ENCODE results near the gene NEDD4. TPM values are rescaled to one million over a fixed set of nuclear protein-coding genes. Genes with fewer than 3 reads are reported as not detected.
A peak's percentile ranks its signal among the peaks of the same experiment; 100 is the strongest.
"Not testable (repeated sequence)": the region's sequence is repeated elsewhere in the genome, so short reads cannot be mapped to it uniquely, and the experiment has no call there.

Gene NEDD4
- polyA plus RNA-seq, 3 donors: 13.6 to 15.5 (median 13.6) TPM

- DNase-seq (ENCODE audit: extremely low read depth in 1 of 11, low read depth in 9 of 11, low spot score in 4 of 11): no peak
These were observed 132.9 kb downstream of the NEDD4 start for GRCh38 chr15:55860468-55860867.

GRCh38 chr15:55859681-55860080, 133.7 kb downstream of the NEDD4 start:
- DNase-seq (ENCODE audit: extremely low read depth in 1 of 11, low read depth in 9 of 11, low spot score in 4 of 11): no peak

- DNase-seq (ENCODE audit: extremely low read depth in 1 of 11, low read depth in 9 of 11, low spot score in 4 of 11): no peak
These were observed 134.8 kb downstream of the NEDD4 start for GRCh38 chr15:55858661-55859060.

- DNase-seq (ENCODE audit: extremely low read depth in 1 of 11, low read depth in 9 of 11, low spot score in 4 of 11): no peak
These were observed 136.8 kb downstream of the NEDD4 start for GRCh38 chr15:55856506-55857164.

GRCh38 chr15:55853134-55853533, 140.3 kb downstream of the NEDD4 start:
- no peak for DNase-seq (ENCODE audit: extremely low read depth in 1 of 11, low read depth in 9 of 11, low spot score in 4 of 11)

- DNase-seq (ENCODE audit: extremely low read depth in 1 of 11, low read depth in 9 of 11, low spot score in 4 of 11): peak; percentile 61 to 81 (median 70)
These were observed 147.2 kb downstream of the NEDD4 start for GRCh38 chr15:55846116-55846707.

- not testable (repeated sequence) for DNase-seq (ENCODE audit: extremely low read depth in 1 of 11, low read depth in 9 of 11, low spot score in 4 of 11)
These were observed 150.5 kb downstream of the NEDD4 start for GRCh38 chr15:55842897-55843296.

- no peak for DNase-seq (ENCODE audit: extremely low read depth in 1 of 11, low read depth in 9 of 11, low spot score in 4 of 11)
These were observed 157.5 kb downstream of the NEDD4 start for GRCh38 chr15:55835866-55836265.

GRCh38 chr15:55834331-55834730, 159.1 kb downstream of the NEDD4 start:
- DNase-seq (ENCODE audit: extremely low read depth in 1 of 11, low read depth in 9 of 11, low spot score in 4 of 11): no peak

GRCh38 chr15:55829826-55830225, 163.6 kb downstream of the NEDD4 start:
- no peak for DNase-seq (ENCODE audit: extremely low read depth in 1 of 11, low read depth in 9 of 11, low spot score in 4 of 11)

- DNase-seq (ENCODE audit: extremely low read depth in 1 of 11, low read depth in 9 of 11, low spot score in 4 of 11): no peak
These were observed 165.5 kb downstream of the NEDD4 start for GRCh38 chr15:55827955-55828354.

GRCh38 chr15:55827204-55827603, 166.2 kb downstream of the NEDD4 start:
- DNase-seq (ENCODE audit: extremely low read depth in 1 of 11, low read depth in 9 of 11, low spot score in 4 of 11): no peak

GRCh38 chr15:55824857-55825613, 168.4 kb downstream of the NEDD4 start:
- no peak for DNase-seq (ENCODE audit: extremely low read depth in 1 of 11, low read depth in 9 of 11, low spot score in 4 of 11)

- no peak for DNase-seq (ENCODE audit: extremely low read depth in 1 of 11, low read depth in 9 of 11, low spot score in 4 of 11)
These were observed 169.6 kb downstream of the NEDD4 start for GRCh38 chr15:55823699-55824340.

GRCh38 chr15:55823191-55823670, 170.2 kb downstream of the NEDD4 start:
- peak in 5 of 11 donors; percentile 37 to 57 (median 51) for DNase-seq (ENCODE audit: extremely low read depth in 1 of 11, low read depth in 9 of 11, low spot score in 4 of 11)

GRCh38 chr15:55821740-55822139, 171.7 kb downstream of the NEDD4 start:
- not testable (repeated sequence) for DNase-seq (ENCODE audit: extremely low read depth in 1 of 11, low read depth in 9 of 11, low spot score in 4 of 11)

GRCh38 chr15:55820043-55820442, 173.4 kb downstream of the NEDD4 start:
- DNase-seq (ENCODE audit: extremely low read depth in 1 of 11, low read depth in 9 of 11, low spot score in 4 of 11): no peak

- DNase-seq (ENCODE audit: extremely low read depth in 1 of 11, low read depth in 9 of 11, low spot score in 4 of 11): no peak
These were observed 173.9 kb downstream of the NEDD4 start for GRCh38 chr15:55819397-55820034.

- no peak for DNase-seq (ENCODE audit: extremely low read depth in 1 of 11, low read depth in 9 of 11, low spot score in 4 of 11)
These were observed 177.4 kb downstream of the NEDD4 start for GRCh38 chr15:55816017-55816416.

All from renal cortex interstitium (tissue), 11 donors.